Small intestine (tissue), 7 donors: ENCODE measurements around the gene DELE1. TPM values are rescaled to one million over a fixed set of nuclear protein-coding genes. Genes with fewer than 3 reads are reported as not detected.

Experiments
- DNase-seq, 2 donors: peaks; one replicate each; pipeline versions ENCODE4 v3.0.0 to v3.0.0-alpha.2; 2013
- FAIRE-seq: peaks from 2 replicates; lab custom pipeline; 2012; peaks lifted over from hg19 to GRCh38; lab: Jason Lieb, UNC
- H3K27ac ChIP-seq, 3 donors: one replicate each; pipeline ENCODE4 v1.5.1; 2013; ENCODE audit warnings: low read length in 2 of 3, mild to moderate bottlenecking in 2 of 3, control low read depth in 1 of 3, inconsistent platforms in 1 of 3, low read depth in 1 of 3, moderate library complexity in 1 of 3
- H3K27me3 ChIP-seq, 3 donors: one replicate each; pipeline ENCODE4 v1.6.1; 2013; ENCODE audit warnings: low read length in 3 of 3, inconsistent platforms in 1 of 3; ENCODE audit not compliant: control insufficient read depth in 3 of 3, insufficient read depth in 3 of 3
- H3K36me3 ChIP-seq, 3 donors: one replicate each; pipeline ENCODE4 v1.6.1; 2013; ENCODE audit warnings: low read length in 3 of 3, inconsistent platforms in 1 of 3, low read depth in 1 of 3, mild to moderate bottlenecking in 1 of 3, moderate library complexity in 1 of 3; ENCODE audit not compliant: control insufficient read depth in 3 of 3, insufficient read depth in 2 of 3
- H3K4me1 ChIP-seq, 3 donors: one replicate each; pipeline ENCODE4 v1.6.1; 2013; ENCODE audit warnings: low read length in 2 of 3, inconsistent platforms in 1 of 3, low read depth in 1 of 3, mild to moderate bottlenecking in 1 of 3, moderate library complexity in 1 of 3; ENCODE audit not compliant: control insufficient read depth in 3 of 3, insufficient read depth in 2 of 3
- H3K4me3 ChIP-seq, 3 donors: one replicate each; pipeline ENCODE4 v1.5.1; 2013; ENCODE audit warnings: low read length in 3 of 3, control low read depth in 1 of 3, inconsistent platforms in 1 of 3, low read depth in 1 of 3, mild to moderate bottlenecking in 1 of 3, moderate library complexity in 1 of 3
- H3K9me3 ChIP-seq, 2 donors: one replicate each; pipeline ENCODE4 v1.6.1; 2013; ENCODE audit warnings: low read depth in 1 of 2, low read length in 1 of 2; ENCODE audit not compliant: control insufficient read depth in 2 of 2, insufficient read depth in 1 of 2
- WGBS, 3 donors: extraction: QIAGEN DNeasy Blood & Tissue Kit; methylation state at CpG; one replicate each; pipeline ENCODE4 v1.1.7; 2013; 5-methylcytosine and 5-hydroxymethylcytosine counted together
- polyA plus RNA-seq, 4 donors: library from polyadenylated mRNA; stranded (reverse) in 3 of 4; unstranded in 1 of 4; fragments of 200-250 nt in 3 of 4; fragments of 120-200 nt in 1 of 4; gene quantifications; one replicate each; pipeline versions ENCODE4 v1.2.1 to v1.2.3, GENCODE V29; 2013
- donor health status: healthy with polysubstance abuse.
- donor health status: control.
- donor health status: control.
- donor health status: Bipolar disorder and iron deficiency.
- donor health status: healthy.

Gene DELE1
- polyA plus RNA-seq, 4 donors = 32.2 to 120 (median 44.4) TPM

- WGBS, 3 donors = 71 to 86% (median 85%) methylated on average over 2 of the region's 2 CpGs
- peaks cover 0 to 5% (median 2%) of the 10 kb centered on the region in 3 donors for H3K27me3 ChIP-seq
- peaks cover 0 to 20% (median 0%) of the 10 kb centered on the region in 3 donors for H3K36me3 ChIP-seq
- no peak for DNase-seq
- no peak overlapping the region for H3K4me3 ChIP-seq
- no peaks in the 10 kb centered on the region for H3K9me3 ChIP-seq
- H3K27ac ChIP-seq = no peak overlapping the region
- peaks cover 0 to 16% (median 0%) of the 10 kb centered on the region in 3 donors for H3K4me1 ChIP-seq
- no peak for FAIRE-seq
These were observed 25.8 kb downstream of the DELE1 start for GRCh38 chr5:141949511-141949910.

- Histone ChIP-seq H3K9me3 (no peaks in the 10 kb centered on the region), H3K4me3 (no peak overlapping the region), H3K4me1 (peaks cover 0 to 11% (median 0%) of the 10 kb centered on the region in 3 donors), H3K27ac (no peak overlapping the region), H3K27me3 (peaks cover 0 to 4% (median 1%) of the 10 kb centered on the region in 3 donors), H3K36me3 (peaks cover 0 to 12% (median 0%) of the 10 kb centered on the region in 3 donors)
- WGBS, 3 donors = 90 to 94% (median 93%) methylated on average over 3 of the region's 3 CpGs
- FAIRE-seq (no peak), DNase-seq (no peak)
These were observed 26.7 kb downstream of the DELE1 start for GRCh38 chr5:141950207-141951005.

GRCh38 chr5:141951332-141951781 is 27.7 kb downstream of the DELE1 start:
- Histone ChIP-seq H3K9me3 (no peaks in the 10 kb centered on the region), H3K27ac (no peak overlapping the region), H3K27me3 (no peaks in the 10 kb centered on the region), H3K36me3 (peaks cover 0 to 17% (median 0%) of the 10 kb centered on the region in 3 donors), H3K4me1 (peaks cover 0 to 2% (median 0%) of the 10 kb centered on the region in 3 donors), H3K4me3 (no peak overlapping the region)
- DNase-seq = no peak
- no peak for FAIRE-seq
- WGBS, 3 donors = 41 to 68% (median 56%) methylated on average over 9 of the region's 9 CpGs

DNA sequence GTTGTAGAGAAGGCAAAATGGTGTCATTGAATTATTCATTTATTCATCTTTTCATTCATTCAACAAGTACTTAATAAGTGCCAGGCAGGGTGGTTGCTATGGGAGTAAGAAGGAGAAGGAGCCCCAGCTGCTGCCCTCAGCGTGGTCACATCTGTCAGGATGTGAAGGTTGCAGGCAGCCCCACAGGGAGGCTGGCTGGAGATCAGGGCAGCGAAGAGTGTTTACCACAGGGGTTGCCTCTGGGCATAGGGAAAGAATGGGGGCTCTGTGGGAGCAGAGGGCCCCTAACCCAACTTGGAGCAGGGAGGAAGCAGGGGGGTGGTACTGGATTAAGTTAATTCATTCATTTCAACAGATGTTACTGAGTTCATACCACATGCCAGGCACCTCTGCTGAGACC is 28.3 kb downstream of the DELE1 start:
- no peaks in the 10 kb centered on the region for H3K4me1 ChIP-seq
- H3K9me3 ChIP-seq = no peaks in the 10 kb centered on the region
- H3K4me3 ChIP-seq = no peak overlapping the region
- no peak for FAIRE-seq
- DNase-seq = no peak
- no peaks in the 10 kb centered on the region for H3K27me3 ChIP-seq
- H3K27ac ChIP-seq = no peak overlapping the region
- WGBS, 3 donors = 75 to 94% (median 81%) methylated on average over 2 of the region's 2 CpGs
- peaks cover 0 to 19% (median 0%) of the 10 kb centered on the region in 3 donors for H3K36me3 ChIP-seq

GRCh38 chr5:141954194-141954593 is 30.5 kb downstream of the DELE1 start:
- 86 to 98% (median 97%) methylated on average over 2 of the region's 2 CpGs for WGBS, 3 donors
- H3K36me3 ChIP-seq = peaks cover 0 to 18% (median 0%) of the 10 kb centered on the region in 3 donors
- H3K27me3 ChIP-seq = no peaks in the 10 kb centered on the region
- DNase-seq = no peak
- H3K9me3 ChIP-seq = no peaks in the 10 kb centered on the region
- H3K4me3 ChIP-seq = no peak overlapping the region
- peaks cover 0 to 6% (median 0%) of the 10 kb centered on the region in 3 donors for H3K4me1 ChIP-seq
- FAIRE-seq = no peak
- H3K27ac ChIP-seq = no peak overlapping the region

DNA sequence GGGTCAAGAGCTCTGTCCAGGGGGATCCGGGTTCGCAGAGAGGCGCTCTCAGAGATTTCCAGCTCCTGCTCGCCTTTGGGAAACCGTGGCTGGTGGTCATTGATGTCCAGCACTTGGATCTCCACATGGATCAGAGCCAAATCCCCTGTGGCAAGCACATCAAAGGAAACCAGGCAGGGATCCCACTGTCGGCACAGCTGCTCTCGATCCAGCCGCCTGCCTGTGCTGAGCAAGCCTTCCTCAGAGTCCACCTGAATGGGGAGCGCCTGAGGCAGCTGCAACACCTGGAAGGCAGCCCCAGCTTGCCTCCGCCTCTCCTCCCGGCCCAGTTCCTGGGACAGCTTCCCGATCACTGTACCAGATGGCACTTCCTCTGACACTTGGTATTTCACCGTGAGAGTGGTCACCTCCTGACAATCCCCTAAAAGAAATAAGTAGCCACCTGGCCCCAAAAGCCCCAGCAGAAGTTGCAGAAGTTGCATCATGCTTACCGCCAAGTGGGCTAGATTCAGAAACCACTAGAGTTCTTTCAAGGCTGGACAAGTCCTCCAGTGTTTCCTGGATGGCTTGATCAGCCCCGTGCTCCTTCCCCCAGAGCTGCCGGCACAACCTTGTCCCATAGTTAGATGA is 33.8 kb downstream of the DELE1 start:
- no peaks in the 10 kb centered on the region for H3K9me3 ChIP-seq
- FAIRE-seq = no peak
- H3K27me3 ChIP-seq = no peaks in the 10 kb centered on the region
- peaks cover 0 to 10% (median 0%) of the 10 kb centered on the region in 3 donors for H3K36me3 ChIP-seq
- H3K27ac ChIP-seq = peak overlapping the region in 2 of 3 donors; percentile 54 to 83
- H3K4me1 ChIP-seq = peaks cover 0 to 14% (median 6%) of the 10 kb centered on the region in 3 donors
- WGBS, 3 donors = 66 to 78% (median 75%) methylated on average over 16 of the region's 16 CpGs
- no peak for DNase-seq
- peak overlapping the region in 1 of 3 donors; percentile 11 for H3K4me3 ChIP-seq

DNA sequence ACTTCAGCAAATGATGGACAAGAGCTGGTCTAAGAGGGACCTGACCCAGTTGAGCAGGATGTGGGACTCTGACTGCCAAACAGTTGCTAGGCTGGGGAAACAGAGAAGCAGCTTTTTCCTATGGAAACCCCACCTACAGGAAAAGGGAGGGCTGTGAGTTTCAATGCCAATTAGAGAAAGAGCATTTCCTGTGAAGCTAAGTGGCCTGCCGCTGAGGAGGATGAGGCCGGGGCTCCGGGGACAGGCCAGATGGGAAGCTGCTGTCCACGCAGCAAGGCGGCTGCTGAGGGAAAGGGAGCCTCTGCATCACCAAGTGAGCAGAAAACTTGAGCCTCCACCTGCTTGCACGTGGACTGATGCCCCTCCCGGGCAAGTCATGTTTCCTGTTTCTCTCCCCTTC is 34.4 kb downstream of the DELE1 start, which contains the start of gene PCDH12:
Gene PCDH12, minus strand, starts transcription at position 90 of the 400 bp plus-strand sequence. CDS start 351 bp downstream, outside the sequence.
- FAIRE-seq (no peak), DNase-seq (peak in 1 of 2 donors; percentile 45)
- peak within 1 kb of the TSS in 1 of 3 donors; percentile 11 for H3K4me3 ChIP-seq
- H3K27me3 ChIP-seq = no peaks in the 10 kb centered on the region
- peak within 1 kb of the TSS in 2 of 3 donors; percentile 54 to 83 for H3K27ac ChIP-seq
- peaks cover 0 to 14% (median 6%) of the 10 kb centered on the region in 3 donors for H3K4me1 ChIP-seq
- H3K9me3 ChIP-seq = no peaks in the 10 kb centered on the region
- 30 to 62% (median 49%) methylated on average over 7 of the region's 7 CpGs for WGBS, 3 donors
- peaks cover 0 to 10% (median 0%) of the 10 kb centered on the region in 3 donors for H3K36me3 ChIP-seq

DNA sequence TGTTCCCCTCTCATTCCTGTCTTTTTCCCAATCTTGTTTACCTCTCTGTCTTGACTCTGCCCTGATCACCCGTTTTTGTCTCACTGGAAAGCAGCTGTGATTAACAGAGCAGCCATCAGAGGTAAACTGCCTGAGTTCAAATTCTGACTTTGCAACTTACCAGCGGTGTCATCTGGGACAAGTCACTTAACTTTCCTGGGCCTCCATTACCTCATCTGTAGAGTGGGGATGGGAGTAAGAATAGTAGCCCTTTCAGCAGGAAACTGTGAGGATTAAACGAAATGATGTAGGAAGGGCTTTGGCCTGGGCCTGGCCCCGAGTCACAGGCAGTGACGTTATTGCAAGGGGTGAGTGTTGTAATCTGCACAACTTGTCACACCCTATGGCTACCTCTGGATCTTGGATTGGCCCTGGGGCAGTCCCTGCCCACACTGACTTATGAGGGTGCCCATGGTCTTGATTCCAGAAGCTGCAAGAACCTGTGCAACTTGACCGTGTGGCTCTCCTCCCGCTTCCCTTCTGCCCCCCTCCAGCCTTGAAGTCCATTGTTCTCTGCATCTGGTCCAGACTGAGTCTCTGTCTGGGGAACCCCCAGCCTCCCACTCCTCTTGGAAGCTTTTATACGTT is 35.0 kb downstream of the DELE1 start:
- no peak for DNase-seq
- H3K4me3 ChIP-seq = no peak overlapping the region
- H3K4me1 ChIP-seq = peaks cover 0 to 14% (median 6%) of the 10 kb centered on the region in 3 donors
- no peak for FAIRE-seq
- WGBS, 3 donors = 58 to 61% (median 58%) methylated on average over 8 of the region's 8 CpGs
- peak overlapping the region in 2 of 3 donors; percentile 54 to 83 for H3K27ac ChIP-seq
- no peaks in the 10 kb centered on the region for H3K27me3 ChIP-seq
- no peaks in the 10 kb centered on the region for H3K9me3 ChIP-seq
- peaks cover 0 to 10% (median 0%) of the 10 kb centered on the region in 3 donors for H3K36me3 ChIP-seq
